Astrocyte (in vitro differentiated cells and primary cell): ENCODE results near the gene BCAS2.

Experiments
- EZH2 ChIP-seq: IDR thresholded peaks from 2 replicates; pipeline ENCODE4 v1.6.1; 2012; ENCODE audit warnings: mild to moderate bottlenecking, low read length, inconsistent platforms; ENCODE audit not compliant: insufficient read depth
- TF ChIP-seq, protein P1 (sequence below): IDR thresholded peaks from 2 replicates; pipeline ENCODE4 v1.5.1; 2011; ENCODE audit warnings: low read depth, mild to moderate bottlenecking, inconsistent platforms, low read length, moderate library complexity; ENCODE audit not compliant: insufficient read depth

DNA sequence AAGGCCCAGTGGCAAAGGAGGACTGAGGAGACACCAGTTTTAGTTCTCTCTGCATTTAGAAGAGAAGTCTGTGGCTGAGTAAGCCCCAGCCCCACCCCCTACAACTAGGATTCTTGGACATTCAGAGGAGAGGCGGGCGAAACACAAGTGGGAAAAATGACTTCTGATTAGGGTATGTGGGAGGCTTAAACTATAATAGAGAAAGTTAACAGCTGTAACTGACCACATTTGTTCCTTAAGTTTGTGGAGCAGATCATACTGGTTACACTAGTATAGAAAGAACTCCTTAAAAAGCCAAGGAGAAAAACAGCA, 59.2 kb downstream of the BCAS2 start:
- TF ChIP-seq, protein P1, sequence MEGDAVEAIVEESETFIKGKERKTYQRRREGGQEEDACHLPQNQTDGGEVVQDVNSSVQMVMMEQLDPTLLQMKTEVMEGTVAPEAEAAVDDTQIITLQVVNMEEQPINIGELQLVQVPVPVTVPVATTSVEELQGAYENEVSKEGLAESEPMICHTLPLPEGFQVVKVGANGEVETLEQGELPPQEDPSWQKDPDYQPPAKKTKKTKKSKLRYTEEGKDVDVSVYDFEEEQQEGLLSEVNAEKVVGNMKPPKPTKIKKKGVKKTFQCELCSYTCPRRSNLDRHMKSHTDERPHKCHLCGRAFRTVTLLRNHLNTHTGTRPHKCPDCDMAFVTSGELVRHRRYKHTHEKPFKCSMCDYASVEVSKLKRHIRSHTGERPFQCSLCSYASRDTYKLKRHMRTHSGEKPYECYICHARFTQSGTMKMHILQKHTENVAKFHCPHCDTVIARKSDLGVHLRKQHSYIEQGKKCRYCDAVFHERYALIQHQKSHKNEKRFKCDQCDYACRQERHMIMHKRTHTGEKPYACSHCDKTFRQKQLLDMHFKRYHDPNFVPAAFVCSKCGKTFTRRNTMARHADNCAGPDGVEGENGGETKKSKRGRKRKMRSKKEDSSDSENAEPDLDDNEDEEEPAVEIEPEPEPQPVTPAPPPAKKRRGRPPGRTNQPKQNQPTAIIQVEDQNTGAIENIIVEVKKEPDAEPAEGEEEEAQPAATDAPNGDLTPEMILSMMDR: no peak
- TF ChIP-seq EZH2: no peak
